Caki2 (cell line): ENCODE measurements around the gene RPS3A. TPM values are rescaled to one million over a fixed set of nuclear protein-coding genes. Genes with fewer than 3 reads are reported as not detected.

Experiments
- total RNA-seq: library from RNA; depleted of rRNA; stranded (reverse); fragments of >200 nt; shearing (Covaris generic); gene quantifications from 2 replicates; pipeline ENCODE4 v1.2.3, GENCODE V29; 2014; ENCODE audit warnings: low replicate concordance; rRNA removed

Gene RPS3A
- total RNA-seq, 1 experiment from 2014 or later = 4,461 TPM

Other genes with a start within 250 kb of the RPS3A start
- 23.3 and 23.6 TPM in 2 replicates for gene LRBA, start 84.3 kb upstream of the RPS3A start, total RNA-seq
- gene PRSS48, start 177.5 kb downstream of the RPS3A start, total RNA-seq = not detected in 2 replicates
- 4.1 and 5.7 TPM in 2 replicates for gene SH3D19, start 226.0 kb downstream of the RPS3A start, total RNA-seq